HG02588 (cell line): ENCODE results near the gene PRDM16.

Experiments
- ATAC-seq: cut with Tn5 transposase; IDR thresholded peaks from one replicate; pipeline ENCODE4 v1.9.1; 2021; ENCODE audit warnings: mild to moderate bottlenecking, moderate library complexity; ENCODE audit not compliant: unreplicated experiment

The PRDM16 gene

DNA sequence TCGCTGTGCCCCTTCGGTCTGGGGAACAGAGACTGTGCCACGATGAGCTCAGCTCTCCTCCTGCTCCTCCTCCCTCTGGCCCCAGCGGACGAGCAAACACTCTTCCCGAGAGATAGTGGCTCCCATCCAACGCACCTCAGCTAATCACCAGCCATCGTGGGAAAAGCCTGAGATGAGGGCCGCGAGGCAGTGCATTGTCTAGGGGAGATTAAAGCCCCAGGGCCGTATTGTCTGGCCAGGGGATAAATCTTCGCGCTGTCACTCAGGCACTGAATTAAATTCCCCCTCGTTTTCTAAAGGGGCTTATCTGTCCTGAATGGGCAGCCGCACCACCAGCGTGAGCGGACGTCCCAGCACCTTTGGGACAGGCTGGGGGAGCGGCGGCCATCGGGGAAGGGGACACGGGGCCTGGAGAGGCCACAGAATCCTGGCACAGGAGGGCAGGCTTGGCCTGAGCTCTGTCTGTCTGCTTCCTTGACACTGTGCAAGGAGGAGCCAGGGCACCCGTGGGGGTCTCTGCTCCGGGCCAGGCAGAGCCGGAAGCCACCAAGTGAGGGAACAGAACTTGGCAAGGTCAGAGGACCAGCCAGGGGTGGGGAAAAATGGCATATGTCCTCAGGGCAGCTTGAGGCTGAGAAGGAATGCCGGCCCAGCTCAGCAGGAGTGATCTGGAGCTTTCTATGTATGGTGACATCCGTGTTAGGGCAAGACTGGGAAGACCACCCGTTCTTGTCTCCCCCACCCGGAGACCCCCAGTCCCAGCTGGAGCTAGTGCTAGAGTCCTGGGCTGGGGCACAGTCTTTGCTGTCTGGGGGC is 32.3 kb downstream of the PRDM16 start:
- no peak for ATAC-seq

DNA sequence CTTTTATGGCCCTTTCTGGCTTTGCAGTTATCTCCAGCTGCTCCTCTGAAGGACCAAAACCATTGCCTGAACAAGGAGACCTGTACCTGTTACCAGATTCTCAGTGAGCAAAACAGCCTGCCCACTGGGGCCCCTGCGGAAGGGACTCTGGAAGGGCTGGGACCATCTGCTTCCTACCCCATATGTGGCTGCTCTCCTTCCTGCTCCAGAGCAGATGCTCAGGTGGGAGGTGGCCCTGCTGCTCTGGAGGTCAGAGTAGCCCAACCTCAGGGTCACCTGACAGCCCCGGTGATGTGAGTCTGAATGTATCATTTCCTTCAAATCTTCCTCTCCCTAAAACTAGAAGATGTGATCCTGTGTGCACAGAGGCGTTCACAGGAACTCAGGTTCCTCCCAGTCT is 33.6 kb downstream of the PRDM16 start:
- no peak for ATAC-seq

- no peak for ATAC-seq
Observed at GRCh38 chr1:3103967-3104677, 35.1 kb downstream of the PRDM16 start.

GRCh38 chr1:3105167-3105863 is 36.3 kb downstream of the PRDM16 start:
- ATAC-seq = no peak

- no peak for ATAC-seq
Observed at GRCh38 chr1:3106216-3106615, 37.2 kb downstream of the PRDM16 start.

GRCh38 chr1:3107201-3107600 is 38.2 kb downstream of the PRDM16 start:
- ATAC-seq = no peak

DNA sequence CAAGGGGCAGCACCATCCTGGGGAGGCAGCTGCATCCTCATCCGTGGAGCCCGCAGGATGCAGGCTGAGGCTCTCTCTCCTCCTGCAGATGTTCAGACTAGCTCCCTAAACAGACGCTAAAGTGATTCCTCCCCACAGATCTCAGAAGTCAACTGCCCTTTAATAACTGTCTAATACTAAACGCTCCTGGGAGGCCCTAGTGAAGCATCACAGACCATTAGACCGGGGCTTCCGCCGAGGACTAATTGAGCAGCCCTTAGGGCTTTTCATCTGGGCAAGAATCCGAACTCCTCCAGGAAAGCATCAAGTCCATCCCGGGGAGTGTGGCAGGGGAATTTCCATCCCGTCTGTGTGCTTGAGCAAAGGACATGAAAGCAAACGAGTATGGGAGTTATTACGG is 40.4 kb downstream of the PRDM16 start:
- ATAC-seq = no peak

GRCh38 chr1:3111348-3112021 is 42.5 kb downstream of the PRDM16 start:
- no peak for ATAC-seq

DNA sequence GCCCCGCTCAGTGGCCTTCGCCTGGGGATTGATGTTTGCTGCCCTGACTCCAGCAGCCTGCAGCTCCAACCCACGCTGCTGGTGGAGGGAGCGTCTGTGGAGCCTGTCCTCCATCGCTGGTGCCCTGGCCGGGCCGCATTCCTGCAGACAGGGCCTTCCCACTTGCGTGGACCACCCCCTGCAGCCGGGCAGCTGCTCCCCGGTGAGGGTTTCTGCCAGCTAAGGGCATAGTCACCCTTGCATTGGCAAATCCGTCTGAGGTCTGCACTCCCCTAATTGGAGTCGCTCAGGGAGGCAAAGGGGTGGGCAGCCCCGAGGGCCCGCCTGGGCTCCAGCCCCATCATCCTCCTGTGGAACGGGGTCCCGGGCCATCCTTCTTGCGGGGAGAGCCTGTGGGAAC is 43.5 kb downstream of the PRDM16 start:
- no peak for ATAC-seq

GRCh38 chr1:3113047-3113740 is 44.2 kb downstream of the PRDM16 start:
- ATAC-seq = no peak

DNA sequence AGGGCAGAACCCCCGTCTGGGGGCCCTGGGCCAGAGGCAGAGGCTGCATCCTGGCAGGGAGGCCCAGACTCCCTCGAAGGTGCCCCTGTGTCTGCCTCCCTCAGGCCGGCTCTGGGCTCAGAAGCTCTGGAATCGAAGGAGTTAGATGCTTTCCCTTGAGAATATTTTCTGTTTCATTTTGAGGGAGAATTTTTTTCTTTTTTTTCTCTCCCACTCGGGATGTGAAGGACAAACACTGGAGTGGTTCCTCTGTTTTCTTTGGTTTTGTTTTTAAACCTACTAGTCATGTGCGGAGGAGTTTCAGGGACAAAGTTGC is 44.7 kb downstream of the PRDM16 start:
- ATAC-seq = no peak

DNA sequence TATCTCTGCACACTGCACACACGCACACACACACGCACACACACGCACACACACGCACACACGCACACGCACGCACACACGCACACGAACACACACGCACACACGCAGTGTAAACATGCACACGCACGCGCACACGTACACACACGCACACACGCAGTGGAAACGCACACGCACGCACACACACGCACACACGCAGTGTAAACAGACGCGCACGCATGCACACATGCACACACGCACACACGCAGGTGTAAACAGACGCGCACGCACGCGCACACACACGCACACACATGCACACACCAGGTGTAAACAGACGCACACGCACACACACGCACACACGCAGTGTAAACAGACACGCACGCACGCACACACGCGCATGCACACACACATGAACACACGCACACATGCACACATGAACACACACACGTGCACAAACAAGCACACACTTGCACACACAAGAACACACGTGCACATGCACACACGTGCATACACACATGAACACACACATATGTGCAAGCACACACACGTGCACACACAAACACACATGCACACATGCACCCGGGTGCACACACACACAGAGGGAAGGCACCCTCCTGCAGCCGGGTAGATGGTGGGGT is 45.2 kb downstream of the PRDM16 start:
- ATAC-seq = no peak

GRCh38 chr1:3114846-3115245 is 45.8 kb downstream of the PRDM16 start:
- ATAC-seq = no peak

GRCh38 chr1:3115275-3116149 is 46.5 kb downstream of the PRDM16 start:
- no peak for ATAC-seq

- ATAC-seq = no peak
Observed at GRCh38 chr1:3116150-3116510, 47.1 kb downstream of the PRDM16 start.

- no peak for ATAC-seq
Observed at GRCh38 chr1:3116560-3116959, 47.6 kb downstream of the PRDM16 start.

GRCh38 chr1:3117879-3118278 is 48.9 kb downstream of the PRDM16 start:
- ATAC-seq = no peak

GRCh38 chr1:3119061-3119460 is 50.1 kb downstream of the PRDM16 start:
- no peak for ATAC-seq

- no peak for ATAC-seq
Observed at GRCh38 chr1:3119725-3120124, 50.7 kb downstream of the PRDM16 start.

- no peak for ATAC-seq
Observed at GRCh38 chr1:3120140-3120539, 51.1 kb downstream of the PRDM16 start.
